DND-41 (cell line): ENCODE measurements around the gene CLSTN2.

ENCODE experiments used
- CTCF ChIP-seq: IDR thresholded peaks from 2 replicates; pipeline ENCODE4 v1.5.1; 2012; ENCODE audit warnings: borderline replicate concordance, low read length, moderate library complexity, mild to moderate bottlenecking; ENCODE audit not compliant: poor library complexity, severe bottlenecking; ENCODE audit errors: extremely low read depth
- EZH2 ChIP-seq: IDR thresholded peaks from 3 replicates; pipeline ENCODE4 v1.6.1; 2012; ENCODE audit warnings: borderline replicate concordance, low read depth, mild to moderate bottlenecking, moderate library complexity, low read length, inconsistent platforms; ENCODE audit not compliant: severe bottlenecking

GRCh38 chr3:139954146-139954860 lies 19.3 kb downstream of the CLSTN2 start:
- TF ChIP-seq CTCF (no peak), EZH2 (no peak)
